ENCODE measurements around the gene ZBTB16.

The ZBTB16 gene

GRCh38 chr11:114085965-114086793 is 26.7 kb downstream of the ZBTB16 start:
- no peak for DNase-seq

DNA sequence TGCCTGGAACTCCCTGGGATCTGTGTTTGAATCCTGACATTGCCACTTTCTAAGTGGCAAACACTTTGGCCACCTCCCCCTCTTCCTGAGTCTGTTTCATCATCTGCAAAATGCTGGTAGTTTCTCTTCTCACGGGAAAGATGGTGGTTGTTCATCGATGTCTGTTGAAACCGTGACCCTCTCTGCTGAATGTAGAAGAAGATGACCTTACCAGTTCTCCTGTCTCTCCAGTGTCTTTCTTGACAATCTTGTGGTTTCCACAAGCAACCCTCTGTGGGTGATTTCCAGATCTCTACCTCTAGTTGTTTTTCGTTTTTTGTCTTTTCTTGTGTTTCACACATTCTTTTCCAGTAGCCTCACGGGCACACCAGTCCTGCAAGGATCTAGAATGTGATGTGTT is 27.5 kb downstream of the ZBTB16 start:
- DNase-seq = no peak

DNA sequence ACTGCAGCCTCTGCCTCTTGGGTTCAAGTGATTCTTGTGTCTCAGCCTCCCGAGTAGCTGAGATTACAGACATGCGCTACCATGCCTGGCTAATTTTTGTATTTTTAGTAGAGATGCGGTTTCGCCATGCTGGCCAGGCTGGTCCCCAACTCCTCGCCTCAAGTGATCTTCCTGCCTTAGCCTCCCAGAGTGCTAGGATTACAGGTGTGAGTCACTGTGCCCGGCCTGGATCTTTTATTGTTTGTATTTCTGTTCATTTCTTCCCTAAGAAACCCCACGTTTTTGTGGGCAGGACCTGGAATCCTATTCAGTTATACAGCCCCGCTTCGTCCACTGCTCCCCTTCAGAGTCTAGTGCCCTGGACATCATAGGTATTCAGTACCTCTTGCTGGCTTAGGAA is 28.7 kb downstream of the ZBTB16 start:
- DNase-seq = no peak

DNA sequence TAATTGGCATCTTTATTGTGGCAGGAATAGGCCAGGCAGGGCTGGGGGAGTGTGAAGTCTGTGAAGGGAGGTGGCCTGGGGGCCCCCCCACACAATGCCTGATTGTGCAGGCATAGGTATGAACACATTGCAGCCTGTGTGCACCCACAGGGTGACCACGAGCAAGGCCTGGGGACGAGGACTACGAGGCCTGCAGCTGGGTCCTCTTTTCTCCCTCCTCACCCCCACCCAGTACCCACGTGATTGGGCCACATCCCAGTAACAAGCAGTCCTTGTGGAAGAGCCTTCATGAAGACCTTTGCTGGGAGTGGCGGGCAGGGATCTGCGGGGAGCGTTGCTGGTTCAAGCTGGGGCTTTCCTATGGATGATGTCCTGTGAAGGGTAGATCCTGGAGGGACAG is 29.3 kb downstream of the ZBTB16 start:
- no peak for DNase-seq

DNA sequence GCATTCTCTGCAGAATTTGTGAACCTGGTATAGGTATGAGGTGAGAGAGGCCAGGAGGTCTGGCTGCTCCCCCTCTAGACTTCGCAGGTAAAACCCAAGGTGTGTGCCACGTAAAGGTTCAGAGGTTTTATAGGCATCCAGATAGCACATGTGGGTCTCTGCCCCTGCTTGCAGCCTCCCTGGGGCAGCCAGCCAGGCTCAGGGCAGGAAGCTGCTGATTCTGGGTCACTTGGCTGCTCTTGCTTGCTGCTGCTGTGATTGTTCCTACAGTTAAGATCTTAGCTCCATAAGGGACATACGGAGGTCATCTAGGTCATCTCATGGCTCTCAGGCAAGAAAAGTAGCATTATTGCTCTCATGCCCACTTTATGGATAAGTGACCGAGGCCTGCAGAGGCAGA is 30.2 kb downstream of the ZBTB16 start:
- DNase-seq = no peak

DNA sequence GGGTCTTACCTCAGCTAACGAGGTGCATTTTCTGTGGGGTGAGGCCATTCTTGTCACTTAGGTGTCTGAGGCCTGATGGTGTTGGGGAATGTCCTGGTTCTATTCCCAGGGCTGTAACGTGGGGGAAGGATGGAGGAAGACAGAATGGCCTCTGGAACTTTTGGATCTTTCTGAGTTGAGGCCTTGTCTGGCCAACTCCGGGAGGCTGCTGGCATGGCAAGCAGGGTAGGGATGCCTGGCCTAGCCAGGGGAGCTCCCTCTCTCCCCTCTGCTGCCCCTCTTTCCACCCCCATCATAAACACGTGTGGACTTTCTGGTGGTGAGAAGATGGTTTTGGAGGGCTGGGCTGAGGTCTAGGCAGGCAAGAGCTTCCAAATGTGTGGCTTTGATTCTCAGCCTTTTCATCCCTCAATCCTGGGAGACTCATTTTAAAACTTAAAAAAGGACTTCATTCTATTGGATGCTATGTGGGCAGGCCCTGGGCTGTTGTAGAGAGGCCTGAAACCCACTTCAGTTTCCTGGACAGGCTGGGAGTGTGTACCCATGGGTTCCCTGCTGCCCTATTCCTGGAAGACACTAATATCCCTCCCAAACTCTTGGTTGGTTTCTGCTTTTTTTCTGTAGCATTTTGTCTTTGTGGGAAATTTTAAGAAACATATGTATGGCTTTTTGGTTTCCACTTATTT is 30.9 kb downstream of the ZBTB16 start:
- DNase-seq = no peak

DNA sequence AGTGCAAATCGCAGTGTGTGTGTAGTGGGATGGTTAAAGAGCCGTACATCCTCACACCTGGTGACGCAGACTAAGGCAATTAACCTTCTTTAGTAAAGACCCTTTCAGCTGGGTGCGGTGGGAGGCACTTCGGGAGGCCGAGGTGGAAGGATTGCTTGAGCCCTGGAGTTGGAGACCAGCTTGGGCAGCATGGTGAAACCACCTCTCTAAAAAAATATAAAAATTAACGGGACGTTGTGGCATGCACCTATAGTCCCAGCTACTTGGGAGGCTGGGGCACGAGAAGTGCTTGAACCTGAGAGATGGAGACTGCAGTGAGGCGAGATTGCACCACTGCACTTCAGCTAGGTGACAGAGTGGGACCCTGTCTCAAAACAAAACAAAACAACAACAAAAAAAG is 31.5 kb downstream of the ZBTB16 start:
- no peak for DNase-seq

DNA sequence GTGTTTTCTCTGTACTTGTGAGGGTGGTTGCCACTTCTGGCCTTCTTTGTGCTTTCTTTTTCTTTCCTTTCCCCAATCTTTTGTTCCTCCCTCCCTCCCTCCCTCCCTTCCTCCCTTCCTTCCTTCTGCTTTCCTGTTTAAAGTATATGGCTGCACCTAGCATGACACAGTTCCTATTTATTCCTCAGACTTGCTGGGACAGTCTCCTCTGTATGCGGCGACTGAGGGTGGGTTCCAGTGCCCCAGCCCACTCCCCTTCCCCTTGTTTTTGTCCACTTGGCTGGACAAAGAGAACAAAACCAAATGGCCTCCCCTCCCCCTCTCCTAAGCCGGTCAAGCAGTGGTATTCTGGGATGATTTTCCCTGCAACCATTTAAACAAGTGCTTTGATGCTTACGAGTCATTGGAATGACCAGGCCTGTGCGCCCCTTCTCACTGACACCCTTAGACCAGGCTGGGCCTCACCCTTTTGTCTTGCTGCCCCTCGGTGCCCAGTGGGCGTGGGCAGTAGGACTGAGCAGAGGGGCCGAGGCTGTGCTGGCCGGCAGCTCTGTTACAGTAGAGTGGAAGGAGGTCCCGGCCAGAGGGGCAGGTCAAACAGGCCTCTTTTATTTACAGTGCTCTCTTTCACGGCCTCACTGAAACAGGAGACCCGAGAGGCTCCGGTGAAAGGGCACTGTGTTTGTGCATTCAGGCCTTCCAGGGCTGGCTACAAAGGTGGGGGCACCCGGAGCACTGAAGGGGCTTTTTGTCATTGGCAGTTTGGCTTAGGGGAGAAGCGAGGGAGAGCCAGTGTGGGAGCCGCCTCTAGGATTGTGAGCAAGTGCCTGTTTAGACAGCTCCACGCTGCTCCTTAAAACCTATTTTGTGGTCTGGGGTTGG is 32.2 kb downstream of the ZBTB16 start:
- no peak for DNase-seq

GRCh38 chr11:114092478-114092877 is 33.0 kb downstream of the ZBTB16 start:
- no peak for DNase-seq

GRCh38 chr11:114092953-114093352 is 33.4 kb downstream of the ZBTB16 start:
- no peak for DNase-seq

DNA sequence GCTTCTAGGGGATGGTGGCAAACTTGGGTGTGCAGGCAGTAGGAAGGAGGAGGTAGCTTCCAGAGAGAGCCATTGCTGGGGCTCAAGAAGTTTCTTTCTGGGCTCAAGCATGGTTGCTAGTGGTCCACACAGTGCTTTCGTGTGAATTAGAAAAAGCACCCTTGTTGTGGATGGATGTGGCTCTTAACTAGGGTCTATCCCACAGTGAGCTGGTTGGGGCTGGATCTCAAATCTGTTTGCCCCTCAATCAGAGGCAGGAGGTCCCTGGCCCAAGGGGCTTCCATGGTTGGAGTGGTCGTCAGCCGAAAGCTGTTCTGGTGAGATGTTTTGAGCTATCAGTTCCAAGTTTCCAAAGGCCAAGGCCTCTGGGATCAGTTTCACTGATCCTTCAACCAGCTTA is 35.0 kb downstream of the ZBTB16 start:
- no peak for DNase-seq

- DNase-seq = no peak
Measured at GRCh38 chr11:114095899-114096298, 36.4 kb downstream of the ZBTB16 start.

GRCh38 chr11:114097832-114098231 is 38.3 kb downstream of the ZBTB16 start:
- DNase-seq = no peak

- no peak for DNase-seq
Measured at GRCh38 chr11:114098927-114099326, 39.4 kb downstream of the ZBTB16 start.

GRCh38 chr11:114099392-114100178 is 40.1 kb downstream of the ZBTB16 start:
- no peak for DNase-seq

GRCh38 chr11:114102993-114103896 is 43.7 kb downstream of the ZBTB16 start:
- no peak for DNase-seq

- no peak for DNase-seq
Measured at GRCh38 chr11:114105611-114106010, 46.1 kb downstream of the ZBTB16 start.

GRCh38 chr11:114106047-114106446 is 46.5 kb downstream of the ZBTB16 start:
- no peak for DNase-seq

DNA sequence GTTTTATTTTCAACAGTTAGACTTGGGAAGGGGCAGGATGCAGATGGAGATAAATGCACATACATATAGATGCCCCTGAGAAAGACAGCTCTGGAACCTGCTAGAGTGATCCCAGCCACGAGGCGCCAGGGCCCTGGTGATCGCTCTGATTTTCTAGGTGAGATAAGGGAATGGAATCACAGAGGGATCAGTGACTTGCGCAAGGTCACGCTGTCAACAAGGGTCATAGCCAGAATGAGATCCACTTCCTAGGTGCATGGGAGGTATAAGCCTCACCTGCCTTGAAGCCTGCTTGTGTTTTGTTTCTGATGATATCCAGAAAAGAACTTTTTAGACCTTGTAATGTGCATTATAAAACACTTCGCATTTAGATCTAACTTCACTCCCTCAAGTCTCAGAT is 47.5 kb downstream of the ZBTB16 start:
- DNase-seq = no peak

DNA sequence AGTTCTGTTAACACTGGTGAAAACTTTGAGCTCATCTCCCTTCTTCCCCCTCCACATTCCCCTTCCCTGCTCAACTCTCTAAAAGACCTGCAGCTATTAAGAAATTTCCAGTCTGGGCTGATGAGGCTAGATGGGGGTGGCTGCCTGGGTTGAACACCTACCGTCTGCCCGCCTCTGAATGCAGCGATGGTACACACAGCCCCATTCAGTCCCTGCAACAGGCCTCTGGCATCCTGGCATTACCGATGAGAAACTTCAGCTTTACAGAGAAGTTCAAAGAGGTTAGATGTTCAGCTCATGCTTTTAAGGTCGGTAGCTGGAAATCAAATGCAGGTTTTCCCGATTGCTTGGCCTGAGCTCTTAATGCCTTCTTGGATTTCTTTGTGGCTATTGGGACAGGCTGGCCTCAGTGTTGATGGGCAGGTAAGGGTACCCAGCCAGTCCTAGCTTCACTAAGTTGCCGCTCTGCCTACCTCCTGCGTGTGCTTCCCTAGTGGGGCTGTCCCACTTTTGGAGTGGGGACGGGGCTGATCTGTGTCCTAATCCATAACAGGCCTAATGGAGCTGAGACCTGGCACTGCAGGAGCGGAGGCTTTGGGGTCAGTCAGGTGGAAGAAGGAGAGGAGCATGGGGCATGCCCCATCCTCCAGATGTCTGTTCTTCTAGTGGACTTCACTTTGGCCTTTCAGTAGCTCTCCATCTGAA is 49.1 kb downstream of the ZBTB16 start:
- DNase-seq = no peak

Data from activated effector memory CD4-positive, alpha-beta T cell treated with Interleukin-2 at 50 U/mL for 16 hours (primary cell).